CD14-positive monocyte (primary cell): ENCODE measurements around the gene ZNF410. TPM values are rescaled to one million over a fixed set of nuclear protein-coding genes. Genes with fewer than 3 reads are reported as not detected.

Source experiments
- DNase-seq, 3 donors: peaks; one replicate each; pipeline ENCODE4 v3.0.0-alpha.2; 2011 to 2022
- H2AFZ ChIP-seq: 2 replicates; pipeline ENCODE4 v1.6.0; 2012; ENCODE audit warnings: mild to moderate bottlenecking, low read depth, low read length, inconsistent platforms; ENCODE audit not compliant: insufficient read depth, poor library complexity, severe bottlenecking
- H3K27ac ChIP-seq, 2 donors: 1 replicate in 1 of 2; 2 replicates in 1 of 2; pipeline ENCODE4 v1.5.1; 2012 to 2013; ENCODE audit warnings: low read length in 2 of 2, control low read depth in 1 of 2, inconsistent platforms in 1 of 2, low read depth in 1 of 2, mild to moderate bottlenecking in 1 of 2
- H3K27me3 ChIP-seq, 2 donors: one replicate each; pipeline versions ENCODE4 v1.6.0 to v1.6.1; 2011 to 2013; ENCODE audit warnings: low read length in 2 of 2; ENCODE audit not compliant: control insufficient read depth in 2 of 2, insufficient read depth in 2 of 2
- H3K36me3 ChIP-seq, 2 donors: replicated peaks in 1 of 2; 1 replicate in 1 of 2; 2 replicates in 1 of 2; pipeline versions ENCODE4 v1.5.1 to v1.6.1; 2012 to 2013; ENCODE audit warnings: low read length in 2 of 2, control low read depth in 1 of 2, inconsistent platforms in 1 of 2, mild to moderate bottlenecking in 1 of 2; ENCODE audit not compliant: insufficient read depth in 2 of 2, control insufficient read depth in 1 of 2
- H3K4me1 ChIP-seq, 2 donors: 1 replicate in 1 of 2; 2 replicates in 1 of 2; pipeline versions ENCODE4 v1.5.1 to v1.6.1; 2012 to 2013; ENCODE audit warnings: low read length in 2 of 2, control low read depth in 1 of 2, inconsistent platforms in 1 of 2, mild to moderate bottlenecking in 1 of 2, moderate library complexity in 1 of 2; ENCODE audit not compliant: insufficient read depth in 2 of 2, control insufficient read depth in 1 of 2
- H3K4me2 ChIP-seq: replicated peaks from 2 replicates; pipeline ENCODE3; 2012; ENCODE audit warnings: low read length, moderate library complexity, mild to moderate bottlenecking; ENCODE audit not compliant: poor library complexity, severe bottlenecking; ENCODE audit errors: extremely low read depth
- H3K4me3 ChIP-seq, 3 experiments: fragments of 200-600 bp in 1 of 3; sonication (generic) in 1 of 3; replicated peaks in 1 of 3; 1 replicate in 2 of 3; 2 replicates in 1 of 3; pipeline ENCODE4 v1.5.1; 2011 to 2013; ENCODE audit warnings: low read length in 3 of 3, mild to moderate bottlenecking in 3 of 3, control low read depth in 2 of 3, low read depth in 2 of 3, inconsistent platforms in 1 of 3, moderate library complexity in 1 of 3
- H3K79me2 ChIP-seq: 2 replicates; pipeline ENCODE4 v1.6.0; 2012; ENCODE audit warnings: mild to moderate bottlenecking, control low read depth, inconsistent platforms, low read length, moderate library complexity; ENCODE audit not compliant: insufficient read depth
- H3K9ac ChIP-seq: 2 replicates; pipeline ENCODE4 v1.6.0; 2017; ENCODE audit warnings: low read length, mild to moderate bottlenecking; ENCODE audit not compliant: insufficient read depth, poor library complexity, severe bottlenecking
- H3K9me3 ChIP-seq, 2 donors: replicated peaks in 1 of 2; 1 replicate in 1 of 2; 2 replicates in 1 of 2; pipeline versions ENCODE4 v1.5.1 to v1.6.1; 2012 to 2013; ENCODE audit warnings: low read length in 2 of 2, control low read depth in 1 of 2; ENCODE audit not compliant: control insufficient read depth in 1 of 2, insufficient read depth in 1 of 2
- H4K20me1 ChIP-seq: 2 replicates; pipeline ENCODE4 v1.6.0; 2012; ENCODE audit warnings: mild to moderate bottlenecking, low read length, control low read depth, moderate library complexity; ENCODE audit not compliant: insufficient read depth
- H3K27ac Mint-ChIP-seq, 7 donors: one replicate each; pipeline ENCODE4 v1.8.0; 2020; ENCODE audit warnings: mild to moderate bottlenecking in 7 of 7, mixed read lengths in 7 of 7, moderate library complexity in 6 of 7, inconsistent platforms in 2 of 7
- H3K27me3 Mint-ChIP-seq, 3 donors: one replicate each; pipeline ENCODE4 v1.8.0; 2021 to 2022; ENCODE audit warnings: low read depth in 3 of 3, mild to moderate bottlenecking in 3 of 3, mixed read lengths in 3 of 3, moderate library complexity in 3 of 3, inconsistent platforms in 1 of 3
- H3K36me3 Mint-ChIP-seq, 2 donors: one replicate each; pipeline ENCODE4 v1.8.0; 2020; ENCODE audit warnings: mixed read lengths in 2 of 2, inconsistent platforms in 1 of 2, mild to moderate bottlenecking in 1 of 2
- H3K4me1 Mint-ChIP-seq: one replicate; pipeline ENCODE4 v1.8.0; 2020; ENCODE audit warnings: mild to moderate bottlenecking, mixed read lengths
- H3K4me3 Mint-ChIP-seq, 2 donors: one replicate each; pipeline ENCODE4 v1.8.0; 2020; ENCODE audit warnings: mild to moderate bottlenecking in 2 of 2, mixed read lengths in 2 of 2, moderate library complexity in 1 of 2
- H3K9me3 Mint-ChIP-seq, 7 donors: one replicate each; pipeline ENCODE4 v1.8.0; 2020 to 2022; ENCODE audit warnings: mixed read lengths in 7 of 7, mild to moderate bottlenecking in 6 of 7, moderate library complexity in 6 of 7, inconsistent platforms in 2 of 7
- CTCF ChIP-seq: fragments of 200-600 bp; IDR thresholded peaks from one replicate; pipeline ENCODE4 v1.8.0; 2022; ENCODE audit warnings: antibody characterized with exemption, mild to moderate bottlenecking
- WGBS: methylation state at CpG from one replicate; pipeline ENCODE4 v1.1.5; 2013; ENCODE audit warnings: missing lambda C conversion rate; ENCODE audit not compliant: insufficient coverage; 5-methylcytosine and 5-hydroxymethylcytosine counted together
- intact Hi-C, 2 donors: fragments of 100-400 bp; cut with micrococcal nuclease; formaldehyde crosslinking; loops; one replicate each; pipeline versions ENCODE4 v1.15.0 to v1.15.1; 2023
- polyA plus RNA-seq, 3 donors: library from polyadenylated mRNA; depleted of rRNA in 1 of 3; unstranded in 2 of 3; stranded (reverse) in 1 of 3; fragments of 300-500 nt in 2 of 3; fragments of >200 nt in 1 of 3; fragmentation: Illumina TruSeq in 2 of 3; gene quantifications; 1 replicate in 2 of 3; 2 replicates in 1 of 3; pipeline ENCODE4 v1.2.3, GENCODE V29; 2012 to 2021

Gene ZNF410
- polyA plus RNA-seq, 3 donors: 20.4 to 53.3 (median 42.5) TPM

- Histone ChIP-seq H3K36me3 (peaks cover 3 to 8% of the 10 kb centered on the region in 2 donors), H3K4me1 (peaks cover 19 to 25% of the 10 kb centered on the region in 2 donors), H3K9ac (peak overlapping the region; percentile 93), H3K9me3 (no peaks in the 10 kb centered on the region), H3K79me2 (peaks cover 71% of the 10 kb centered on the region), H2AFZ (peak overlapping the region; percentile 76), H3K4me3 (peak overlapping the region; percentile 54 to 90 (median 73)), H3K27me3 (no peaks in the 10 kb centered on the region), H3K4me2 (peak overlapping the region; percentile 86), H4K20me1 (peaks cover 37% of the 10 kb centered on the region), H3K27ac (peak overlapping the region; percentile 89 to 94)
- WGBS: no CpG with 5 or more reads among the region's 7 CpGs
- Mint-ChIP-seq H3K27ac (peak overlapping the region; percentile 94 to 98 (median 97)), H3K4me3 (peak overlapping the region; percentile 88 to 93), H3K4me1 (peaks cover 31% of the 10 kb centered on the region), H3K9me3 (no peaks in the 10 kb centered on the region), H3K36me3 (peaks cover 4 to 8% of the 10 kb centered on the region in 2 donors), H3K27me3 (no peaks in the 10 kb centered on the region)
- TF ChIP-seq CTCF: no peak
- intact Hi-C loops: loop anchor here in 1 of 2 donors (2.0 to 5.0 kb wide), 2 partner anchors 35 to 158 kb away; partner anchors contain the start of gene PTGR2
- DNase-seq: no peak
These were observed 608 bp downstream of the ZNF410 start for GRCh38 chr14:73887318-73887616.

GRCh38 chr14:73887694-73888459 lies 1.2 kb downstream of the ZNF410 start:
- H3K27ac ChIP-seq: peak overlapping the region; percentile 89 to 94
- H3K27me3 ChIP-seq: no peaks in the 10 kb centered on the region
- DNase-seq: no peak
- H3K4me2 ChIP-seq: peak overlapping the region; percentile 86
- H3K9me3 ChIP-seq: no peaks in the 10 kb centered on the region
- Mint-ChIP-seq H3K27ac (peak overlapping the region; percentile 94 to 98 (median 97)), H3K4me1 (peaks cover 31% of the 10 kb centered on the region), H3K4me3 (peak overlapping the region; percentile 88 to 93), H3K27me3 (no peaks in the 10 kb centered on the region), H3K36me3 (peaks cover 4 to 12% of the 10 kb centered on the region in 2 donors), H3K9me3 (no peaks in the 10 kb centered on the region)
- H3K36me3 ChIP-seq: peaks cover 6 to 13% of the 10 kb centered on the region in 2 donors
- TF ChIP-seq CTCF: no peak
- peaks cover 19 to 25% of the 10 kb centered on the region in 2 donors for H3K4me1 ChIP-seq
- peak overlapping the region; percentile 54 to 90 (median 73) for H3K4me3 ChIP-seq
- H3K9ac ChIP-seq: peak overlapping the region; percentile 93
- peaks cover 77% of the 10 kb centered on the region for H3K79me2 ChIP-seq
- H2AFZ ChIP-seq: peak overlapping the region; percentile 76
- peaks cover 41% of the 10 kb centered on the region for H4K20me1 ChIP-seq
- 29% methylated on average over 7 of the region's 7 CpGs for WGBS
- intact Hi-C loops: loop anchor here in 1 of 2 donors (2.0 to 5.0 kb wide), 2 partner anchors 36 to 159 kb away; partner anchors contain the start of gene PTGR2
